Neural cell (in vitro differentiated cells): ENCODE data around the gene TPST2. TPM values are rescaled to one million over a fixed set of nuclear protein-coding genes. Genes with fewer than 3 reads are reported as not detected.
A peak's percentile ranks its signal among the peaks of the same experiment; 100 is the strongest.

Experiments
- H2AFZ ChIP-seq: fragments of 200-600, 300-800 bp; sonication (generic), shearing (Covaris generic); 2 replicates; pipeline ENCODE4 v1.6.0; 2014; ENCODE audit warnings: low read depth, mild to moderate bottlenecking, antibody characterized with exemption, low read length, moderate library complexity
- H3F3A ChIP-seq: fragments of 200-600 bp; shearing (Covaris generic); 2 replicates; pipeline ENCODE4 v1.6.1; 2016; ENCODE audit warnings: mild to moderate bottlenecking, moderate library complexity, mixed read lengths, antibody characterized with exemption, low read length; ENCODE audit not compliant: insufficient read depth, poor library complexity, severe bottlenecking
- H3K27ac ChIP-seq: fragments of 200-600, 300-800 bp; sonication (generic), shearing (Covaris generic); 2 replicates; pipeline ENCODE4 v1.5.1; 2014; ENCODE audit warnings: mild to moderate bottlenecking, low read length, moderate library complexity
- H3K27me3 ChIP-seq: fragments of 300-800, 200-600 bp; sonication (generic), shearing (Covaris generic); 2 replicates; pipeline ENCODE4 v1.6.0; 2014; ENCODE audit warnings: mild to moderate bottlenecking, low read depth, low read length, moderate library complexity; ENCODE audit not compliant: insufficient read depth
- H3K36me3 ChIP-seq: fragments of 300-800, 200-600 bp; sonication (generic), shearing (Covaris generic); 2 replicates; pipeline ENCODE4 v1.5.1; 2014; ENCODE audit warnings: mild to moderate bottlenecking, antibody characterized with exemption, low read length, moderate library complexity; ENCODE audit not compliant: insufficient read depth
- H3K4me2 ChIP-seq: fragments of 300-800, 200-600 bp; sonication (generic), shearing (Covaris generic); 2 replicates; pipeline ENCODE4 v1.6.0; 2014; ENCODE audit warnings: mild to moderate bottlenecking, low read length
- H3K4me3 ChIP-seq: fragments of 300-800, 200-600 bp; sonication (generic), shearing (Covaris generic); 2 replicates; pipeline ENCODE4 v1.5.1; 2014; ENCODE audit warnings: mild to moderate bottlenecking, low read length, moderate library complexity
- H3K79me2 ChIP-seq: fragments of 200-600 bp; shearing (Covaris generic); replicated peaks from 2 replicates; pipeline ENCODE4 v1.6.0; 2014; ENCODE audit warnings: mild to moderate bottlenecking, low read length, moderate library complexity; ENCODE audit not compliant: insufficient read depth
- H3K9ac ChIP-seq: fragments of 300-800, 200-600 bp; sonication (generic), shearing (Covaris generic); 2 replicates; pipeline ENCODE4 v1.6.1; 2016; ENCODE audit warnings: mild to moderate bottlenecking, low read length, mixed read lengths
- H3K9me2 ChIP-seq: fragments of 200-600 bp; shearing (Covaris generic); 2 replicates; pipeline ENCODE4 v1.6.1; 2016; ENCODE audit warnings: mild to moderate bottlenecking, low read length, mixed read lengths; ENCODE audit not compliant: insufficient read depth
- H3K9me3 ChIP-seq: fragments of 200-600, 300-800 bp; sonication (generic), shearing (Covaris generic); 2 replicates; pipeline ENCODE4 v1.6.1; 2016; ENCODE audit warnings: mild to moderate bottlenecking, mixed run types, low read length, moderate library complexity, mixed read lengths
- H4K20me1 ChIP-seq: fragments of 200-600 bp; shearing (Covaris generic); 2 replicates; pipeline ENCODE4 v1.6.1; 2016; ENCODE audit warnings: mild to moderate bottlenecking, mixed run types; ENCODE audit not compliant: insufficient read depth
- EP300 ChIP-seq: fragments of 450-650 bp; conservative IDR thresholded peaks from 2 replicates; pipeline ENCODE4 v1.6.1; 2014; ENCODE audit warnings: antibody characterized with exemption, mild to moderate bottlenecking, moderate library complexity; ENCODE audit not compliant: poor library complexity, severe bottlenecking
- EZH2 ChIP-seq: fragments of 200-600, 300-800 bp; shearing (Covaris generic), sonication (generic); IDR thresholded peaks from 2 replicates; pipeline ENCODE4 v1.6.1; 2014; ENCODE audit warnings: antibody characterized with exemption, low read length, borderline replicate concordance, mild to moderate bottlenecking; ENCODE audit not compliant: insufficient read depth, poor library complexity, severe bottlenecking
- MXI1 ChIP-seq: fragments of 450-650 bp; conservative IDR thresholded peaks from 2 replicates; pipeline ENCODE4 v1.6.1; 2014; ENCODE audit warnings: antibody characterized with exemption, mild to moderate bottlenecking; ENCODE audit not compliant: poor library complexity, severe bottlenecking
- POLR2AphosphoS5 ChIP-seq: IDR thresholded peaks from 2 replicates; pipeline ENCODE4 v1.6.1; 2012
- RAD21 ChIP-seq: fragments of 450-650 bp; conservative IDR thresholded peaks from 2 replicates; pipeline ENCODE4 v1.6.1; 2014; ENCODE audit warnings: antibody characterized with exemption, mild to moderate bottlenecking, moderate library complexity
- SMC3 ChIP-seq: fragments of 450-650 bp; conservative IDR thresholded peaks from 2 replicates; pipeline ENCODE4 v1.6.1; 2014; ENCODE audit warnings: antibody characterized with exemption, mild to moderate bottlenecking, moderate library complexity; ENCODE audit not compliant: poor library complexity
- TAF1 ChIP-seq: IDR thresholded peaks from 2 replicates; pipeline ENCODE4 v1.6.1; 2012; ENCODE audit warnings: low read depth
- polyA plus RNA-seq: library from polyadenylated mRNA; depleted of rRNA; stranded (reverse); fragments of >200 nt; gene quantifications from 2 replicates; pipeline ENCODE4 v1.2.3, GENCODE V29; 2014
- TF ChIP-seq, protein P1 (sequence below): IDR thresholded peaks from 2 replicates; pipeline ENCODE4 v1.6.1; 2012; ENCODE audit warnings: borderline replicate concordance
- TF ChIP-seq, protein P2 (sequence below): fragments of 450-650 bp; IDR thresholded peaks from 2 replicates; pipeline ENCODE4 v1.5.1; 2014; ENCODE audit warnings: antibody characterized with exemption, mild to moderate bottlenecking, moderate library complexity; ENCODE audit not compliant: poor library complexity, severe bottlenecking

The TPST2 gene
- polyA plus RNA-seq, 1 donor from 2014 or later: 16.6 TPM

DNA sequence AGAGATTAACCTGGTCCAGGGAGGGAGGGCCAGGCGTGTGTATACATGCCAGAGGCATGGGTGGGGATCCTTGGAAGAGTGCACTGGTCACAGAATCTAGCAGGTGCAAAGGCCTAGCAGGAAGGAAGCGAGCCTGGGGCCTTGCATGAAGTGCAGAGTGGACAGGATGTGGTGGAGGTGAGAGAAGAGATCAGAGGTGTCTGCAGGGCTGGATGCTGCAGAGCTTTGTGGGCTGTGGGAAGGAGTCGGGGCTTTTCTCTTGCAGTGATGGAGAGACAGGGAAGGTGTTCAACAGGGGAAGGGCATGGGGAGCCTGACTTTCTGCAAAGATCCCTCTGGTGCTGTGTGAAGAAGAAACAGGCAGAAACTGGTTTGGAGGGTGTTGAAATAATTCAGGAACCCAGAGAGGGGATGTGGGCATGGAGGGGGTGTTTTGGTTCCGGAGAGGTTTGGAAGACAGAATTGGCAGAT lies 2.5 kb upstream of the TPST2 start:
- no peak overlapping the region for H3K4me2 ChIP-seq
- H3K27ac ChIP-seq: no peak overlapping the region
- no peaks in the 10 kb centered on the region for H3F3A ChIP-seq
- H3K36me3 ChIP-seq: no peaks in the 10 kb centered on the region
- no peak overlapping the region for H3K9ac ChIP-seq
- TF ChIP-seq EP300: no peak
- no peak overlapping the region for H2AFZ ChIP-seq
- H4K20me1 ChIP-seq: no peaks in the 10 kb centered on the region
- H3K4me3 ChIP-seq: no peak overlapping the region
- H3K9me3 ChIP-seq: no peaks in the 10 kb centered on the region
- no peaks in the 10 kb centered on the region for H3K79me2 ChIP-seq
- H3K9me2 ChIP-seq: no peaks in the 10 kb centered on the region
- no peaks in the 10 kb centered on the region for H3K27me3 ChIP-seq

DNA sequence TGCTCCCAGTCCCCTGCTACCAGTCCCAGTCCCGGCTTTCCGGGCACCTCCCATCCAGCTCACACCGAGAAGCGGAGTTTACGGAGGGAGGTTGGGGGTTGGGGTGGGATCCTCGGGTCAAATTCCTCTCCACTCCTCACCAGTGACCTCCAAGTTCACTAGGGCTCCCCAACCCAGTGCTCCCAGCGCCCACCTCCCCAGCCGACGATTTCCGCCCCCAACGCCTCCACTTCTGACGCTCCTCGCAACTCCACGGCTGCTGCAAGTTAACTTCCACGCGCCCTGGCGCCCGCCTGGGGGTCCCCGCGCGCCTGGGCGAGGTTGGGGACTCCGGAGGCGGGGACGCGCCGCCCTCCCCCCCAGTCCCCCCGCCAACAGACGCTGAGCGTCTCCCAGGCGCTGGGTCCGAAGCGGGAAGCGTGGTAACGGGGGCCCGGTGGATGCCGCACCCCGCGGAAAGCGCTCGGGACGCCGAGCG lies 526 bp downstream of the TPST2 start:
- Histone ChIP-seq H3K4me2 (peak overlapping the region; percentile 25), H3K27ac (no peak overlapping the region), H2AFZ (no peak overlapping the region)

DNA sequence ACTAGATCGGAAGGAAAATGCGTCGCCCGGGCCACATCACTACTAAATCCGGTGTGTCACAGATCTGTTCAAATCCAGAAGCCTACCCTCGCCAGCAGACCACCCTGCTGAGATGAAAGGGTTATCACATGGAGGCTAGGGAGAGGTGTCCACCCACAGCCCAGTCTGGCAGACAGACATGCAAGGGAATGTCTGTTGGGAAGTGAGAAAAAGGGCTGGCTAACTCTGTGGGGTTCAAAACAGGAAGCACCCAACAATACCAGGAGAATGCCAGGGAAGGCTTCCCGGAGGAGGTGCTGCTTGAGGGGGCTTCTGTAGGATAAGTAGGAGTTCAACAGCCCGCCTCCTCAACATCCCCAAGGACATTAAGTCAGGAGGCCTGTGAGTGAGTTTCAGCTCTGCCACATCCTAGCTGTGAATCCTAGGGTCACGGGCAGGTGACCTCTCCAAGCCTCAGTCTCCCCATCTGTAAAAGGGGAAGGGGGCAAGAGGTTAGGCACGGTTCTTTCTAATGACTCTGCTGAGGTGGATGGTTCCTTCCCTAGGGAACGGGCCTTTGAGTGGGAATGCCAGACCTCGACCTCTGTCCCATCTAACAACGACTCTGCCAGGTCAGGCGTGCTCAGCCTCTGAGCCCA lies 1.1 kb downstream of the TPST2 start:
- no peaks in the 10 kb centered on the region for H3K79me2 ChIP-seq
- no peak overlapping the region for H2AFZ ChIP-seq
- H3K27ac ChIP-seq: no peak overlapping the region
- H3K4me3 ChIP-seq: peak overlapping the region; percentile 87
- no peak for TF ChIP-seq EZH2
- TF ChIP-seq EP300: no peak
- no peak for TF ChIP-seq TAF1
- TF ChIP-seq, protein P1, sequence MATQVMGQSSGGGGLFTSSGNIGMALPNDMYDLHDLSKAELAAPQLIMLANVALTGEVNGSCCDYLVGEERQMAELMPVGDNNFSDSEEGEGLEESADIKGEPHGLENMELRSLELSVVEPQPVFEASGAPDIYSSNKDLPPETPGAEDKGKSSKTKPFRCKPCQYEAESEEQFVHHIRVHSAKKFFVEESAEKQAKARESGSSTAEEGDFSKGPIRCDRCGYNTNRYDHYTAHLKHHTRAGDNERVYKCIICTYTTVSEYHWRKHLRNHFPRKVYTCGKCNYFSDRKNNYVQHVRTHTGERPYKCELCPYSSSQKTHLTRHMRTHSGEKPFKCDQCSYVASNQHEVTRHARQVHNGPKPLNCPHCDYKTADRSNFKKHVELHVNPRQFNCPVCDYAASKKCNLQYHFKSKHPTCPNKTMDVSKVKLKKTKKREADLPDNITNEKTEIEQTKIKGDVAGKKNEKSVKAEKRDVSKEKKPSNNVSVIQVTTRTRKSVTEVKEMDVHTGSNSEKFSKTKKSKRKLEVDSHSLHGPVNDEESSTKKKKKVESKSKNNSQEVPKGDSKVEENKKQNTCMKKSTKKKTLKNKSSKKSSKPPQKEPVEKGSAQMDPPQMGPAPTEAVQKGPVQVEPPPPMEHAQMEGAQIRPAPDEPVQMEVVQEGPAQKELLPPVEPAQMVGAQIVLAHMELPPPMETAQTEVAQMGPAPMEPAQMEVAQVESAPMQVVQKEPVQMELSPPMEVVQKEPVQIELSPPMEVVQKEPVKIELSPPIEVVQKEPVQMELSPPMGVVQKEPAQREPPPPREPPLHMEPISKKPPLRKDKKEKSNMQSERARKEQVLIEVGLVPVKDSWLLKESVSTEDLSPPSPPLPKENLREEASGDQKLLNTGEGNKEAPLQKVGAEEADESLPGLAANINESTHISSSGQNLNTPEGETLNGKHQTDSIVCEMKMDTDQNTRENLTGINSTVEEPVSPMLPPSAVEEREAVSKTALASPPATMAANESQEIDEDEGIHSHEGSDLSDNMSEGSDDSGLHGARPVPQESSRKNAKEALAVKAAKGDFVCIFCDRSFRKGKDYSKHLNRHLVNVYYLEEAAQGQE: no peak
- TF ChIP-seq MXI1: no peak
- TF ChIP-seq, protein P2, sequence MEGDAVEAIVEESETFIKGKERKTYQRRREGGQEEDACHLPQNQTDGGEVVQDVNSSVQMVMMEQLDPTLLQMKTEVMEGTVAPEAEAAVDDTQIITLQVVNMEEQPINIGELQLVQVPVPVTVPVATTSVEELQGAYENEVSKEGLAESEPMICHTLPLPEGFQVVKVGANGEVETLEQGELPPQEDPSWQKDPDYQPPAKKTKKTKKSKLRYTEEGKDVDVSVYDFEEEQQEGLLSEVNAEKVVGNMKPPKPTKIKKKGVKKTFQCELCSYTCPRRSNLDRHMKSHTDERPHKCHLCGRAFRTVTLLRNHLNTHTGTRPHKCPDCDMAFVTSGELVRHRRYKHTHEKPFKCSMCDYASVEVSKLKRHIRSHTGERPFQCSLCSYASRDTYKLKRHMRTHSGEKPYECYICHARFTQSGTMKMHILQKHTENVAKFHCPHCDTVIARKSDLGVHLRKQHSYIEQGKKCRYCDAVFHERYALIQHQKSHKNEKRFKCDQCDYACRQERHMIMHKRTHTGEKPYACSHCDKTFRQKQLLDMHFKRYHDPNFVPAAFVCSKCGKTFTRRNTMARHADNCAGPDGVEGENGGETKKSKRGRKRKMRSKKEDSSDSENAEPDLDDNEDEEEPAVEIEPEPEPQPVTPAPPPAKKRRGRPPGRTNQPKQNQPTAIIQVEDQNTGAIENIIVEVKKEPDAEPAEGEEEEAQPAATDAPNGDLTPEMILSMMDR: no peak
- no peak for TF ChIP-seq RAD21
- TF ChIP-seq POLR2AphosphoS5: no peak
- no peak for TF ChIP-seq SMC3
- H3F3A ChIP-seq: no peaks in the 10 kb centered on the region
- H3K4me2 ChIP-seq: peak overlapping the region; percentile 25
- no peaks in the 10 kb centered on the region for H4K20me1 ChIP-seq
- no peaks in the 10 kb centered on the region for H3K36me3 ChIP-seq
- no peaks in the 10 kb centered on the region for H3K27me3 ChIP-seq
- H3K9ac ChIP-seq: no peak overlapping the region
- H3K9me3 ChIP-seq: no peaks in the 10 kb centered on the region
- H3K9me2 ChIP-seq: no peaks in the 10 kb centered on the region

More for the DNA sequence above, 526 bp downstream of the TPST2 start:
- H3F3A ChIP-seq: no peaks in the 10 kb centered on the region
- no peaks in the 10 kb centered on the region for H3K79me2 ChIP-seq
- H3K27me3 ChIP-seq: no peaks in the 10 kb centered on the region
- no peaks in the 10 kb centered on the region for H3K9me3 ChIP-seq
- no peaks in the 10 kb centered on the region for H4K20me1 ChIP-seq
- H3K4me3 ChIP-seq: peak overlapping the region; percentile 87
- H3K9ac ChIP-seq: peak overlapping the region; percentile 68
- no peaks in the 10 kb centered on the region for H3K9me2 ChIP-seq
- no peaks in the 10 kb centered on the region for H3K36me3 ChIP-seq
- TF ChIP-seq EP300: no peak
